Left ventricle myocardium superior (tissue), 1 donor: ENCODE measurements around the gene PARL. TPM values are rescaled to one million over a fixed set of nuclear protein-coding genes. Genes with fewer than 3 reads are reported as not detected.

Experiments
- ATAC-seq: fragments of 200-7000 bp; cut with Tn5 transposase; one replicate; pipeline ENCODE4 v1.9.1; 2020; ENCODE audit warnings: mild to moderate bottlenecking, moderate library complexity
- DNase-seq: peaks from one replicate; pipeline ENCODE4 v3.0.0-alpha.2; 2020
- intact Hi-C: fragments of 100-400 bp; cut with micrococcal nuclease; formaldehyde crosslinking; loops from one replicate; pipeline ENCODE4 v1.11.0; 2022
- total RNA-seq: library from RNA; stranded (reverse); fragmentation: NEBNext Ultra II Directional; extraction: Animal tissue kit (Norgen Biotek cat#: 25700); gene quantifications from one replicate; pipeline ENCODE4 v1.2.1, GENCODE V29; 2021
- donor health status: DM: no; HTN: yes; CAD: no; lungs with severe emphysema.

Gene PARL
- total RNA-seq, 1 donor from 2014 or later, result 58.0 TPM

DNA sequence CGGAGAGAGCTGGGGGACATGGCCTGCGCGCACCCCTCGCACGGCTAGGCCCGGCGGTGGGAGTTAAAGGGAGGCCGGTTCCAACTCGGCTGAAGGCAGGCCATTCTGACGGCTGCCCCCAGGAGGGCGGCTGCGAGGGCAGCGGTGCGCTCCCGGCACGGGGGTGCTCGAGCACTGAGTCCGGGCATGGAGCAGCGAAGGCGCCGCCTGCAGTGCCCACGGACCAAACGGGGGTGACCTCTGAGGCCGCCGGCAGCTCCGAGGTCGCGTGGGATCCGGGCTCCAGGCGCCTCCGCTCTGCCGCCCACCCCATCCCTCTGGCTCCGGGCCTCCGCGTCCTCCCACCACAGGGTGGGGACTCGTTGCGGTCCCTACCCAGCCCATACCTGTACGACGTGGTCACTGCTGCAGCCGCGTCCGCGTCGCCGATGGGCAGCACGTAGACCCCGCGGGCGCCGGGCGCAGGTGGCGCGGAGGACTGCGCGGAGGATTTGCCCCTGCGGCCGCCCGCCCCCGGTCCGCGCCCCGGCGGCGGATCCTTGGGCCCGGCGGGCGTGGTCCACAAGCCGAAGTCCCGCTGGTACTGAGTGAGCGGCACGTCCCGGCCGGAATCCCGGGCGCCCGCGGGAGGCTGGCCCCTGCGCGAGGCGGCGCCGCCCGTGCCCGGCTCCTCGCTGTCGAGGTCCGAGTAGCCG is 59.8 kb downstream of the PARL start:
- ATAC-seq (peak; percentile 45), DNase-seq (peak; percentile 48)
- intact Hi-C loops, result no loop called here

DNA sequence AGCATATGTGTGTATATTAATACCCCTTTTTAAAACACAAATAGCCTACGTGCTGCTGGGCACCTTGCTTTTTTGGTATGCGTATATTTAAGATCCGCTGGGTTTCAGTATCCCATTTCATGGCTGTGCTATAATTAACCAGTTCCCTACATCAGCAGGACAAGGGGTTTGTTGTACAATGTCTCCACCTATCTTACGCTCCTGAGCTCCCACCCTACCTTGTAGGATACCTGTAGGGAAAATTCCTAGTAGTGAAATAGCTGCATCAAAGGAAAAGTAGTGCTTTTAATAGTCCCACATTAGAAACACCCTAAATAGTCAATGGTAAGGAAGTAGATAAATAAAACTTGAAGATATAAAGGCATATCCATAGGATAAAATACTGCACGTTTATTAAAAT is 60.7 kb downstream of the PARL start:
- ATAC-seq, result no peak
- intact Hi-C loops, result no loop called here
- DNase-seq, result no peak

- ATAC-seq (no peak), DNase-seq (no peak)
These were observed 62.0 kb downstream of the PARL start for GRCh38 chr3:183822631-183823030.

DNA sequence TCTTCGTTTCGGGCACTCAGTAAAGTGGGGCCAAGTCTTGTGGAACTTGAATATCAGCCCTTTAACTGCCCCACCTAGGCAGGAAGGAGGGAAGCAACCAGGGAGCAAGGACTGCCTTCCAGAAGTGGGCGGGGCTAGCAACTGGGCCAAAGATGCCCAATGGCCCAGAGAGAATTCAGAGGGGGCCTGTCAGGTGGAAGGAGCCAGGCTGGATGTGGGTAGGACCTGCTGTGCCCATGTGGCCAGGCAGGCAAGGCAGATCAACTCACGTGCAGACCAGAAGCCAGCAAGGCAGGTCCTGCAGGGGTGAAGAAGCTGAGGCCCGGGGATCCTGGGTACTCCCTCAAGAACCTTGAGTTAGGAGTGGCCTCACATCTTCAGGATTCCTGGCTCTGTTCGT is 64.8 kb downstream of the PARL start:
- no peak for ATAC-seq
- intact Hi-C loops, result no loop called here
- no peak for DNase-seq

More at GRCh38 chr3:183822631-183823030, 62.0 kb downstream of the PARL start:
- intact Hi-C loops, result no loop called here

DNA sequence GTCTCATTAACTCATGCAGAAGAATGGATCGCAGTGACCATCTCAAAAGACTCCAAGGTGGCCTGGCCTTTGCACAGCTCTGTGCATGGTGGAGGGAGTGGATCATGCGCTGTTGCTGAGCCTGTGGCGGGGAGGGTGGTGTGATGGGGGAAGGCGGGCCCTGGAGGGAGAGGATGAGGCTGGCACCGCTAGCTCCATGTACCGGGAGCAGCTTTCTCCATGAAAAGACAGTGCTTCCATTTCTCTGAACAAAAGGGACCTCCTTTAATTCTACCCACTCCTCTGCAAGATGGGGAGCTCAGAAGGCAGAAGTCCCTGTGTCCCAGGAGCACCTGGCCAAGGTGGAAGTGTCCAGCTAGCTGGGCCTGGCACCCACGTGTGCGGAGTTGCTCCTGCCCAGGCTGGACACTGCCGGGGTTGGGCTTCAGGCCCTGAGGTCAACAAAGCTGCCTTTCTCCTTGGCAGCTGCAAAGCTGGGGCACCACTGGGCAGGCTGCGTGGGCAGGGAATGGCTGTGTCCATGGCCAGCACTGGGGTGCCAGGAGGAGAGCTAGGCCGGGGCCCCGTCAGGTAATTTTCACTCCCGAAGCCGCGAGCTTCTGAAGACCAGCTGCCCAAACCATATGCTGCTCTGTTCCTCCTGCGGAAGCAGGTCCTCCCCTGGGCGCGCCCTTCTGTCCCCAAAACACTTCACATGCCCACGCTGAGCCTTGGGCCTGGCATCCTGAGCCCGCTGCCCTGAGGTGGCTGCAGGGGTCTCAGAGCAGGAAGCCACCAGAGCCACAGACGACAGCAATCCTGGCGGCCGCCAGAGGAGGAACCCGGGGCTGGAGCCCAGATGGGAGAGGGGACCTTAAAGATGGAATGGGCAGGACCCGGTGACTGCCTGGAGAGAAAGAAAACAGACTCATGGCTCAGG is 65.7 kb downstream of the PARL start:
- DNase-seq, result no peak
- ATAC-seq, result no peak
- intact Hi-C loops, result no loop called here

DNA sequence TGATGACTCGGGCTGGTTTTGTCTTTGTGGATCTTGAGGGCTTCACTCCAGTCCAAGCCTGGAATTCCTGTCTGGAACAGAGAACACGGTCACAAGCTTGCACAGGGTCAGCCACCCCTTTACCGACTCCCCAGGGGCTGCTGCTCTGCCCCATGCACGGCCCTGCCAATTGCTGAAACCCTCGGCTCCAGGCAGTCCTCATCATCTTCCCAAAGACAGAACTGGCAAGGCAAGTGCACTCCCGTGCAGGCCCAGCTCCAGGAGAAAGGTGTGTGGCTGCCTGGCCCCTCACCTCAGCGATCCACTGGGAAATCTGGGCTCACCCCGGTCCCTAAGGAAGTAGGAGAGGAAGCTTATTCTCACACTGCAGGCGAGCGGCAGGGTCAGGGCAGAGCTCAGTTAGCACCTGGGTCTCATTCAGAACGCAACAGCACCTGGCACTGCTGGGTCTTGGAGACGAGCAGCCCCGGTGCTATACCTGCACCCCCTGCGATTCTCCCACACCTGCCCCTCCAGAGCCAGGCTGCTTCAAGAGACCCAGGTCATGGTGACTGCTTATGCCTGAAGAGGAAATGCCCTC is 66.5 kb downstream of the PARL start:
- intact Hi-C loops, result no loop called here
- ATAC-seq, result no peak
- no peak for DNase-seq

DNA sequence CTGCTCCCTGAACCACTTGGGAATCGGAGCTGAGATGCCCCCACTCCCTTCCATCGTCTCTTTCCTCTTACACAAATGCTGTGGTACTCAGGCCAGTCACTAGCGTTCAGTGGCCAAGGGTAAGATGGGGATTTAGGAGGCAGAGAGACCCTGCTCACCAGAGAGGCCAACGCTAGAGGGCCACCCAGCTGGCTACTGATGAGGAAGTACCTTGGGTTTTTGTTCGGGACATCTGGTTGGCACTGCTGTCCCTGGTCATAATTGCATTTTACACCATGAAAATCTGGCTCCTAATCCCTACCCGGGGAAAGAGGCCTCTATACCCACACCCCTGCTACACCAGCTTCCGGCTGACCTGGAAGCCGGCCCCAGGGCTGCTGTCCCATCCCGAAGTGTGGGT is 67.0 kb downstream of the PARL start:
- ATAC-seq (no peak), DNase-seq (no peak)
- intact Hi-C loops, result no loop called here

DNA sequence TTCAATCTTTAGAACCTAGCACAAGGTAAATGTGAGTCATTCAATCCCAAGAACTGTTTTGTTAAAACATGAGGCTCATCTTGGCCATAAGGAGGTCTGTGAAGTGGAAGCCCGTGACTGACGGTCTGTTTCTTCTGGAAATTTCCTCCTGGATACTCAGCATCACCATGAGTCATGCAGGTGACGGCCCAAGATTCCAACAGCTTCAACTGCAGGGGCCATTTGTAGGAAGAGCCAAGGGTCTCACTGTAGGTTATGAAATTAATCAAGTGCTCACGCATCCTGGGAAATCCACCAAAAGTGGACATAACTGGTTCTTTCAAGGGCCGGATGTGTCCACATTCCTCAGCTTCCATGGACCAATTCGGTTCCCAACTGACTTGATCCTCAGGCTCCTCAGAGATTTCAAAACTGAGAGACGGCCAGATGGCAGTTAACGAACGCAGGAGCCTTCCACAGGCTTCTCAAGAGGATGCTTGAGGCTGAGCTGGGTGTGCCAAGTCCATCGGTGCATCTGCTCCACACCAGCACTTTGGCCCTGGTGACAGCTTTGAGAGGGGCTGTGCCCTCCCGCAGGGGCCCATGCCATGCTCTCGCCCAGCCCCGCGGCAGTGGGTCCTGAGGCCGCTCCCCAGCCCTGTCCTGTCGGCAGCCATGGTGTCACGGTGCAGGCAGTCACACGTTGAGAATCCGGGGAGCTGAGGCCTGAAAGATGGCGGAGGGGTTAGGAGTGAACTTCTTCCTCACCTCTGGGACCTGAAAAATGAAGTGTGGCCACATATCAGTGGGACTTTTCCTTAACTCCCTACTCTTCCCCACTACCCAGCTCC is 67.8 kb downstream of the PARL start:
- intact Hi-C loops, result no loop called here
- no peak for ATAC-seq
- DNase-seq, result no peak

GRCh38 chr3:183815951-183816475 is 68.7 kb downstream of the PARL start:
- no peak for DNase-seq
- ATAC-seq, result no peak
- intact Hi-C loops, result no loop called here

DNA sequence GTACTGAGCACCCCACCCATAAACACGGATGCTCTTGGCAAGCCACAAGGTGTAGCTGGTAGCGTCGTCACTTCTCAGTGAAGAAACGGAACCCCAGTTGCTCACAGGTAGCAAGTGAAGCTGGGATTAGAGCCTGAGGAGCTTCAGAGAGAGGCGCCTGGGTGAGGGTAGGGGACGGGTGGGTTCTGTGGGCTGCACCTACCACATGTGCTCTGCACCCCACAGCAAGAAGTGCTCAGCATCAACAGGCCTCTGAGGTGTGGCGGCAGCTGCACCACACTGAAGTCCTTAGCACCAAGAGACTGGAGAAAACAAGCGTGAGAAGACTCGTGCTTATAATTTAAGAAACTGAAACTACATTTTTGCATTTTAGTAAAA is 69.1 kb downstream of the PARL start:
- intact Hi-C loops, result no loop called here
- DNase-seq, result no peak
- ATAC-seq, result no peak

DNA sequence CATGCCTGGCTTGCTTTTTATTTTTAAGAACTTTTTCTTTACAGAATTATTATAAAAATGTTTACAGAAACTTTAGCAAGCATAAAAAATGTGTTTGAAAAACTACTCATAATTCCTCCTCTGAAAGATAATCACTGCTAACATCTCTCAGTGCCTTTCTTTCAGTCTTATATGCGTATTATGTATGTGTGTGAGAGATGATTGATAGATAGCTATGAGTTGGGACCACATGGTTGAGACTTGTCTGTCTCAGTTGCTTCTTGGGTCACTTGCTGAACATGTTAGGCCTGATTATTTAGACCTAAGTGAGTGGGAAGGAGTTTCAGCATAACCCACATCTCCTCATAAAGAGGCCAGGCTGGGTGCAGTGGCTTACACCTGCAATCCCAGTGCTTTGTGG is 70.4 kb downstream of the PARL start:
- intact Hi-C loops, result no loop called here
- DNase-seq, result no peak
- ATAC-seq, result no peak

DNA sequence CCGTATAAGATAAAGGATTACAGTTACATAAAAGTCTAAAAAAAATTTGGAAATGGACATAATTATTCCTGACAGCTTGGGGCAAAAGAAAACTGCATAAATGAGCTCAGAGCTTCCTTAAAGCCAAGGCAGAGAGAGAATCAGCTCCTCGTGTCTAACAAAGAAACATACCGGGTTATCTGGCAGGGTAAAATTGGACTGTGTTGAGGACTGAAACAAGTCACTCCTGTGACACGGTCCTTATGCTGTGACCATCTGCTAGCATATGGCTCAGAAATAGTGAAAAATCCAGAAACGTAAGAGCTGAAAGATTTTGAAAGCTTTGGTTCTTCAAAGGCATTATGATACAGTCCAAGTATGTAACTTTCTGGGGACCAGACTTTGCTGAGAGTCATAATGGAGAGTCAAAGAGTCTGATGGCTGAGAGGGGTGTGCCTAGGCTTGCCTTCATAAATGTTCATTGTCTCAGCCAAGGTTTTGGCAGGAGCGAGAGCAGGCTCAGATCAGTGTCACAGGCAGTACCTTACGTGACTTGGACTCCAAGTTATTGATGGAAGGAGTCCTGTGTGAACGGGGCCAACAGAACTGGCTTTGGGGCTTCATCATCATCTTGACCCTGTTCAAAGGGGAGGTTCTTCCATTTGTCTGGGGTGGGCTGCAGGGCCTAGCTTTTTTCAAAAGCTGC is 71.8 kb downstream of the PARL start:
- intact Hi-C loops, result no loop called here
- ATAC-seq (peak; percentile 41), DNase-seq (no peak)

DNA sequence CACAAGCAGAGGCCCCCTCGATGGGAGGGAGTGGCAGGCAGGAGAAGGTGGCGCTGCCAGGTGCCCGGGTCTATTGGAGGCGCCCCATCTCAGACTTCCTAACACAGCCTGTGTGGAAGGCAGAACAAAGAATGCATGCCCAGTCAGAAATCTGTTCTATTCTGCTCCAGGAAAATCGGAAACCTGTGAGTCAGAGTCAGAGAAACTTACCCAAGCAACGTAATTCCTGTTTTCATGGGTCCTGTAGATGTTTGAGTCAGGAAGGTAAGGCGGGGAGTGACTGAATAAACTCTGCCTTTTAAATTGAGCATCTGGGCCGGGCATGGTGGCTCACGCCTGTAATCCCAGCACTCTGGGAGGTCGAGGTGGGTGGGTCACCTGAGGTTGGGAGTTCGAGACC is 73.0 kb downstream of the PARL start:
- intact Hi-C loops, result no loop called here
- ATAC-seq (no peak), DNase-seq (no peak)

DNA sequence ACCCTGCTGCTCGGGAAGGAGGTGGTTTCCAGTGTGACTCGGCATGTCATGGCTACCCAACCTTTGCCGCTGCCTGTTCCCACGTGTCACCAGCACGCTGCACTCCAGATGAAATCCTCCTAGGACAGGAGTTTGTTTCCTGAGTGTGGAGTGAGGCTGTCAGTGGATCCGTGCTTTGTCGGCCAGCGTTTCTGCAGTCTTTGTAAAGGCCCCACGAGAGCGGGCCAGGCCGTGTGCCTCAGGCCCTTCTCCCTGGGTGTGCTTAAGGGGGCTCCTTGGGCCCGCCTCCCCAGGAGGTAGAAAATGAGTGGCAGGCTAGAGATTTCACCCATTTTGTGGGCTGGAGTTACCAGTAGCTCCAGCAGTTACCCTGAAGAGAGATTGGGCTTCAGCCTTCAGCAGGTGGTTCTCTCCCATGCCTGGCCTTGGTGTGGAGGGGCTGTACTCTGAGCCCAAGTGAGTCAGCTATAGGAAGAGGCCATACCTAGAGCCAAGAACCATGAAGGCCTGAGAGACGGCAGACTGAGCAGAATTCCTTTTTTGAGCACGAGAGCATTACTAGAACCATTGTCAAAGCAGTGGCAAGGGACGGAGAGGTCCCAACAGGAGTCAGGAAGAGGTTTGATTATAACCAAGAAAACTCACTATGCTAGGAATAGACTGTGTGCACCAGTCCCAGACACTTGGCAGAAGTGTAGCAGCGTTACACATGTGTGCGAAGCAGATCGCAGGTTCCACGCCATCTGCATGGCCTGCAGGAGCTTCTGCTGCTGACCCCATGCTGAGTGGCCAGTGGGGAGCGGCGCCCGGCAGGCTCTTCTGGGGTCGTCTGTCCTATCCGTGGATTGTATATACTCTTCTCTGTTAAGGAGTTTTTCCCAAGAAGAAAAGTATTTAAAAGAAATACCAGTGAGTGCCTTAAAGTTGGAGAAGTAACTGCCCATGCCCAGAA is 73.8 kb downstream of the PARL start:
- intact Hi-C loops, result no loop called here
- ATAC-seq, result no peak
- DNase-seq, result no peak

DNA sequence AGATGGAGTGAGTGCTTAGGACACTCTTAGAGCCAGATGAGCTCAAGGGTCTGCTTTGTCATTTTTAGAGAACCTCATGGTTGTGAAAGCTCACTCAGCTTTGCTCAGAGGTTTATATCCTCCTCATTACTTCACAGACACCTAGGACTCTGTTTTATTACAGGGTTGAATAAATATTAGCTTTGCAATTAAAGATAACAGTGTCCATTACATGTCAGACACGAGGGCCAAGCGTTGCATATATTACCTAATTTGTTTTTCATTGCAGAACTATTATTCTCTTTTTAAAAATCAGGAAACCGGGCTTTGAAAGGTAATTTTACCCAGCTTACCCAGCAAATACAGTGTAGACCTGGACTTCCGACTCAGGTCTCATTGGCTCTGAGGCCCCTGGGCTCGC is 75.4 kb downstream of the PARL start:
- intact Hi-C loops, result no loop called here
- ATAC-seq, result no peak

DNA sequence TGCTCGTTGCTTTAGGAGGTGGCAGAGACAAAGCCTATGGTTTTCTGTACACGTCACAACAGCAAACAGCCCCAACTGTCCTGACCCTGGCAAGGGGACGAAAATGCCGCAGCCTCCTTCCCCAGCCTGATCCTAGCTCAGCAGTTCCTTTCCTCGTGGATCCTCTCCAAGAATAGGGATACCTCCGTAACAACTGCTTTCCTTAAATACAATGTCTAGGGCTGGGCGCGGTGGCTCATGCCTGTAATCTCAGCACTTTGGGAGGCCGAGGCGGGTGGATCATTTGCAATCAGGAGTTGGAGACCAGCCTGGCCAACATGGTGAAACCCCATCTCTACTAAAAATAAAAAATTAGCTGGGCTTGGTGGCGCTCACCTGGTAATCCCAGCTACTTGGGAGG is 76.3 kb downstream of the PARL start:
- DNase-seq, result no peak
- no peak for ATAC-seq
- intact Hi-C loops, result no loop called here

More for the DNA sequence above, 75.4 kb downstream of the PARL start:
- no peak for DNase-seq

DNA sequence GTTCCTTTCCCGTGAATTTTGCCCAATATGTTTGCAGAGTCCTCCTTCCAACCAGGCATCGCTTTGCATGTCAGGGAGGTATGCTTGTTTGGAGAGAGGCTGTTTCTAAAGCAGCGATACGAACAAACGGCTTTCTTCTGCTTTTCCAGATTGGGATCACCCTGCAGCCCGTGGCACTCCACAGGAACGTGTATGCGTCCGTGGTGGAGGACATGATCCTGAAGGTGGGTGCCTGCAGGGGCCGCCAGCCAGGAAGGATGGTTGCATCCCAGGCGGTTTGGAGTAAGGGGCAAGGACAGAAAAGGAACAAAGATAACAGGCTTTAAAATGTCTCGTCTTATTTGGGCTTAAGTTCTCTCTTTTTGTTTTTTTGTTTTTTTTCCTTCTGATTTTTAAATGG is 76.8 kb downstream of the PARL start:
- intact Hi-C loops, result no loop called here

More for the DNA sequence above, 76.8 kb downstream of the PARL start:
- no peak for ATAC-seq
- no peak for DNase-seq
